H1 (cell line): ENCODE data around the gene SERPINB13. TPM values are rescaled to one million over a fixed set of nuclear protein-coding genes. Genes with fewer than 3 reads are reported as not detected.
A peak's percentile ranks its signal among the peaks of the same experiment; 100 is the strongest.
"Not testable (repeated sequence)": the region's sequence is repeated elsewhere in the genome, so short reads cannot be mapped to it uniquely, and the experiment has no call there.

Experiments
- CTCF ChIA-PET: fragments of 300-600 bp; sonication (Branson Sonifier 250); formaldehyde crosslinking; loops from one replicate; lab custom pipeline; 2021; ENCODE audit not compliant: partially characterized antibody; lab: Charles Lee
- POLR2A ChIA-PET: fragments of 300-600 bp; sonication (Branson Sonifier 250); formaldehyde crosslinking; loops from one replicate; lab custom pipeline; 2021; ENCODE audit warnings: inconsistent platforms; ENCODE audit not compliant: partially characterized antibody; lab: Charles Lee
- DNase-seq, 2 experiments: peaks; one replicate each; pipeline versions ENCODE4 v3.0.0 to v3.0.0-alpha.2; 2010 to 2022; ENCODE audit warnings: low spot score in 2 of 2, low read depth in 1 of 2, mixed read lengths in 1 of 2
- FAIRE-seq: peaks from 2 replicates; lab custom pipeline; 2011; peaks lifted over from hg19 to GRCh38; lab: Jason Lieb, UNC
- H2AFZ ChIP-seq: 2 replicates; pipeline ENCODE4 v1.8.1; 2012; ENCODE audit warnings: low read length, inconsistent platforms
- H2AK5ac ChIP-seq: 2 replicates; pipeline ENCODE4 v1.6.1; 2013; ENCODE audit warnings: low read depth, low read length
- H2BK120ac ChIP-seq: replicated peaks from 2 replicates; pipeline ENCODE3; 2013; ENCODE audit warnings: low read depth, low read length, inconsistent platforms
- H2BK12ac ChIP-seq: 2 replicates; pipeline ENCODE4 v1.6.1; 2013; ENCODE audit warnings: low read depth, low read length
- H2BK15ac ChIP-seq: 2 replicates; pipeline ENCODE4 v1.6.1; 2013; ENCODE audit warnings: low read length
- H2BK20ac ChIP-seq: 2 replicates; pipeline ENCODE4 v1.6.1; 2013; ENCODE audit warnings: low read length
- H2BK5ac ChIP-seq: 2 replicates; pipeline ENCODE4 v1.6.1; 2013; ENCODE audit warnings: low read depth, low read length
- H3K14ac ChIP-seq: 2 replicates; pipeline ENCODE4 v1.6.1; 2013; ENCODE audit warnings: inconsistent platforms; ENCODE audit not compliant: insufficient read length
- H3K18ac ChIP-seq: 2 replicates; pipeline ENCODE4 v1.6.1; 2013; ENCODE audit warnings: low read length; ENCODE audit errors: extremely low read depth
- H3K23ac ChIP-seq: 2 replicates; pipeline ENCODE4 v1.6.1; 2013; ENCODE audit warnings: inconsistent platforms; ENCODE audit not compliant: insufficient read length
- H3K23me2 ChIP-seq: 2 replicates; pipeline ENCODE4 v1.6.1; 2013; ENCODE audit warnings: low read depth, low read length
- H3K27ac ChIP-seq: 2 replicates; pipeline ENCODE4 v1.6.1; 2011; ENCODE audit warnings: low read depth, low read length, inconsistent platforms
- H3K27me3 ChIP-seq, 4 experiments: replicated peaks in 1 of 4; 1 replicate in 1 of 4; 2 replicates in 3 of 4; pipeline versions ENCODE4 v1.6.1 to v1.8.1; 2011 to 2013; ENCODE audit warnings: low read length in 3 of 4, mild to moderate bottlenecking in 3 of 4, inconsistent platforms in 2 of 4, mixed read lengths in 2 of 4, moderate library complexity in 1 of 4; ENCODE audit not compliant: control insufficient read depth in 3 of 4, insufficient read depth in 3 of 4; ENCODE audit errors: extremely low read depth in 1 of 4
- H3K36me3 ChIP-seq, 4 experiments: 2 replicates each; pipeline versions ENCODE4 v1.6.1 to v1.8.1; 2011 to 2013; ENCODE audit warnings: mild to moderate bottlenecking in 4 of 4, low read length in 3 of 4, moderate library complexity in 2 of 4, control low read depth in 1 of 4, inconsistent platforms in 1 of 4; ENCODE audit not compliant: insufficient read depth in 4 of 4, control insufficient read depth in 2 of 4
- H3K4ac ChIP-seq: replicated peaks from 2 replicates; pipeline ENCODE3; 2013; ENCODE audit warnings: low read length, low read depth, mixed read lengths, inconsistent platforms; ENCODE audit not compliant: insufficient read length
- H3K4me1 ChIP-seq, 4 experiments: replicated peaks in 1 of 4; 1 replicate in 1 of 4; 2 replicates in 3 of 4; pipeline versions ENCODE4 v1.6.1 to v1.8.1; 2011 to 2013; ENCODE audit warnings: low read length in 3 of 4, inconsistent platforms in 2 of 4, mixed read lengths in 1 of 4; ENCODE audit not compliant: insufficient read depth in 4 of 4, control insufficient read depth in 3 of 4
- H3K4me2 ChIP-seq, 2 experiments: 2 replicates each; pipeline versions ENCODE4 v1.6.1 to v1.8.1; 2011 to 2013; ENCODE audit warnings: low read depth in 2 of 2, low read length in 2 of 2, control low read depth in 1 of 2, inconsistent platforms in 1 of 2, mild to moderate bottlenecking in 1 of 2; ENCODE audit not compliant: insufficient read depth in 1 of 2
- H3K4me3 ChIP-seq, 4 experiments: fragments of 200-600, 300-600 bp in 1 of 4; sonication (generic), shearing (Covaris generic), sonication (Bioruptor Twin) in 1 of 4; 2 replicates each; pipeline versions ENCODE4 v1.5.1 to v1.8.1; 2011 to 2016; ENCODE audit warnings: low read length in 4 of 4, low read depth in 3 of 4, control low read depth in 2 of 4, inconsistent platforms in 2 of 4, mild to moderate bottlenecking in 2 of 4, mixed read lengths in 1 of 4, moderate library complexity in 1 of 4; ENCODE audit not compliant: insufficient read depth in 2 of 4; ENCODE audit errors: extremely low read depth in 1 of 4
- H3K56ac ChIP-seq: replicated peaks from 2 replicates; pipeline ENCODE3; 2013; ENCODE audit warnings: low read depth, mild to moderate bottlenecking, mixed read lengths, low read length, inconsistent platforms; ENCODE audit not compliant: insufficient read length
- H3K79me1 ChIP-seq: 2 replicates; pipeline ENCODE4 v1.6.1; 2013; ENCODE audit warnings: low read depth, low read length, control low read depth
- H3K79me2 ChIP-seq, 2 experiments: 2 replicates each; pipeline versions ENCODE4 v1.6.1 to v1.8.1; 2012 to 2013; ENCODE audit warnings: low read length in 2 of 2, mild to moderate bottlenecking in 2 of 2, inconsistent platforms in 1 of 2; ENCODE audit not compliant: insufficient read depth in 2 of 2, control insufficient read depth in 1 of 2
- H3K9ac ChIP-seq, 4 experiments: replicated peaks in 1 of 4; 1 replicate in 1 of 4; 2 replicates in 3 of 4; pipeline versions ENCODE4 v1.6.1 to v1.8.1; 2011 to 2013; ENCODE audit warnings: low read depth in 3 of 4, low read length in 3 of 4, control low read depth in 2 of 4, mild to moderate bottlenecking in 2 of 4, moderate library complexity in 2 of 4, inconsistent platforms in 1 of 4; ENCODE audit errors: extremely low read depth in 1 of 4
- H3K9me3 ChIP-seq, 2 experiments: 2 replicates each; pipeline versions ENCODE4 v1.6.1 to v1.8.1; 2012 to 2013; ENCODE audit warnings: mild to moderate bottlenecking in 2 of 2, moderate library complexity in 2 of 2, control low read depth in 1 of 2, inconsistent platforms in 1 of 2, low read depth in 1 of 2, low read length in 1 of 2, mixed read lengths in 1 of 2; ENCODE audit not compliant: insufficient read depth in 2 of 2
- H4K20me1 ChIP-seq, 2 experiments: replicated peaks in 1 of 2; 2 replicates each; pipeline versions ENCODE3 to v1.8.1; 2011 to 2013; ENCODE audit warnings: inconsistent platforms in 2 of 2, low read length in 2 of 2, mild to moderate bottlenecking in 1 of 2; ENCODE audit not compliant: insufficient read depth in 2 of 2, control insufficient read depth in 1 of 2
- H4K5ac ChIP-seq: 2 replicates; pipeline ENCODE4 v1.6.1; 2013; ENCODE audit warnings: low read length, low read depth, mixed read lengths, inconsistent platforms; ENCODE audit not compliant: insufficient read length
- H4K8ac ChIP-seq: 2 replicates; pipeline ENCODE4 v1.8.0; 2013; ENCODE audit warnings: mild to moderate bottlenecking, moderate library complexity, low read length, inconsistent platforms; ENCODE audit not compliant: insufficient read depth; ENCODE audit errors: extremely low read depth
- H4K91ac ChIP-seq: replicated peaks from 2 replicates; pipeline ENCODE3; 2013; ENCODE audit warnings: low read length, mixed read lengths, inconsistent platforms; ENCODE audit not compliant: insufficient read length
- WGBS, 2 experiments: shearing (Covaris generic) in 1 of 2; methylation state at CpG; one replicate each; pipeline versions ENCODE4 v1.1.6 to v1.1.7; 2013 to 2015; ENCODE audit warnings: low lambda C conversion rate in 2 of 2, mixed read lengths in 2 of 2, inconsistent platforms in 1 of 2, low coverage in 1 of 2, missing lambda C conversion rate in 1 of 2; ENCODE audit not compliant: insufficient replicate concordance in 2 of 2, insufficient coverage in 1 of 2, insufficient read length in 1 of 2; ENCODE audit errors: extremely low coverage in 1 of 2, missing lambda C conversion rate in 1 of 2; 5-methylcytosine and 5-hydroxymethylcytosine counted together
- polyA plus RNA-seq, 7 experiments: library from polyadenylated mRNA; depleted of rRNA in 3 of 7; stranded (reverse) in 5 of 7; unstranded in 2 of 7; fragments of >200 nt in 5 of 7; fragments of 200-250 nt in 2 of 7; gene quantifications; 1 replicate in 5 of 7; 2 replicates in 1 of 7; 4 replicates in 1 of 7; pipeline versions ENCODE4 v1.2.1 to v1.2.3, GENCODE V29; 2011 to 2013; ENCODE audit warnings: missing spikeins in 2 of 7, mixed read lengths in 2 of 7
- total RNA-seq: library from RNA; stranded (reverse); fragmentation: NEBNext Ultra II Directional; extraction: Animal tissue kit (Norgen Biotek cat#: 25700); gene quantifications from 2 replicates; pipeline ENCODE4 v1.2.1, GENCODE V29; 2021

SERPINB13 gene
- total and polyA plus RNA-seq, 2 of the 8 experiments (the other 6 are each of a cell fraction or from before 2014, with no cell fraction given), result not detected

- FAIRE-seq, POLR2A ChIA-PET: not testable (repeated sequence)
Observed at GRCh38 chr18:63642668-63643356, 55.7 kb downstream of the SERPINB13 start.

DNA sequence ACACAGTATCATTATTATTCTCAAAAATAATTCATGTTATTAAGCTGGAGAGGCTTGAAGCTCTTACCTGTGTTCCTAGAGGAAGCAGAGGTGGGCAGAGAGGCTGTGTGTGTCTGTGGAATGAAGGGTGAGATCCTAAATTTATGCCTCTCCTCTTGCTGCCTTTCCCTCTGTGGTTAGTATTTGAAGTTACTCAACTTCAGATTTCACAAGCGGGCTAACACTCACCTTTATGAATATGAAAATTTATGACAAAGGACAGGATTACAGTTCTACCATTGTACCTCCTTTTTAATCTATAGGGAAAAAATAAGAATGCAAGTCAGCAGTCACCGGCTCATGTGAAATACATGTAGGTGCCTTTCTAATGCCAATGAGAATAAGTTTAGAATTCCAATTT, 57.0 kb downstream of the SERPINB13 start, which contains the start of gene SERPINB4:
TSS of gene SERPINB4 (minus strand) at position 115 of the 400 bp plus-strand sequence. CDS start 679 bp downstream, outside the sequence.
- H3K18ac ChIP-seq, H3K4me3 ChIP-seq, DNase-seq, H4K20me1 ChIP-seq, H3K27ac ChIP-seq, H4K5ac ChIP-seq, H3K27me3 ChIP-seq, H3K36me3 ChIP-seq, H2BK15ac ChIP-seq, H2BK5ac ChIP-seq, H2BK120ac ChIP-seq, H3K56ac ChIP-seq, H3K9ac ChIP-seq, H4K91ac ChIP-seq, H2AK5ac ChIP-seq, H3K79me1 ChIP-seq, H3K4ac ChIP-seq, H4K8ac ChIP-seq, H2AFZ ChIP-seq, H3K4me2 ChIP-seq, H2BK20ac ChIP-seq, H3K9me3 ChIP-seq, H3K4me1 ChIP-seq, POLR2A ChIA-PET, H3K23me2 ChIP-seq, FAIRE-seq, H3K79me2 ChIP-seq, CTCF ChIA-PET, H3K23ac ChIP-seq, H3K14ac ChIP-seq: not testable (repeated sequence)
- H2BK12ac ChIP-seq, result peak within 1 kb of the TSS; percentile 75; the same call in 1 of the 2 replicates
- WGBS, 2 experiments, result 93% methylated on average over 1 of the region's 2 CpGs; no CpG with 5 or more reads in 1 of the 2 experiments

More at GRCh38 chr18:63642668-63643356, 55.7 kb downstream of the SERPINB13 start:
- not testable (repeated sequence) for H3K23ac ChIP-seq, H3K79me1 ChIP-seq, H3K9me3 ChIP-seq, H3K56ac ChIP-seq, H2AFZ ChIP-seq, H2BK20ac ChIP-seq, H3K18ac ChIP-seq, H4K8ac ChIP-seq, H3K14ac ChIP-seq, H3K4me3 ChIP-seq, H3K4me2 ChIP-seq, H4K91ac ChIP-seq, H2BK15ac ChIP-seq, H3K27me3 ChIP-seq, H3K4ac ChIP-seq, H3K27ac ChIP-seq, DNase-seq, H3K23me2 ChIP-seq, H3K9ac ChIP-seq, H3K36me3 ChIP-seq, H4K5ac ChIP-seq, H2BK5ac ChIP-seq, H3K4me1 ChIP-seq, H3K79me2 ChIP-seq, H4K20me1 ChIP-seq, H2BK120ac ChIP-seq, H2AK5ac ChIP-seq
- 95% methylated on average over 4 of the region's 4 CpGs; no CpG with 5 or more reads in 1 of the 2 experiments for WGBS, 2 experiments
- CTCF ChIA-PET, result interaction anchor here (0.6 to 1.0 kb wide), 2 partner anchors 60 to 132 kb away, joined by 3 to 4 read pairs; partner anchors contain the start of gene SERPINB11
- peak overlapping the region; percentile 75; the same call in 1 of the 2 replicates for H2BK12ac ChIP-seq
